GM21390 (cell line): ENCODE measurements around the gene VAV2.
"Not testable (repeated sequence)": the region's sequence is repeated elsewhere in the genome, so short reads cannot be mapped to it uniquely, and the experiment has no call there.

ENCODE experiments used
- ATAC-seq: cut with Tn5 transposase; IDR thresholded peaks from one replicate; pipeline ENCODE4 v1.9.1; 2021; ENCODE audit not compliant: unreplicated experiment

The VAV2 gene

DNA sequence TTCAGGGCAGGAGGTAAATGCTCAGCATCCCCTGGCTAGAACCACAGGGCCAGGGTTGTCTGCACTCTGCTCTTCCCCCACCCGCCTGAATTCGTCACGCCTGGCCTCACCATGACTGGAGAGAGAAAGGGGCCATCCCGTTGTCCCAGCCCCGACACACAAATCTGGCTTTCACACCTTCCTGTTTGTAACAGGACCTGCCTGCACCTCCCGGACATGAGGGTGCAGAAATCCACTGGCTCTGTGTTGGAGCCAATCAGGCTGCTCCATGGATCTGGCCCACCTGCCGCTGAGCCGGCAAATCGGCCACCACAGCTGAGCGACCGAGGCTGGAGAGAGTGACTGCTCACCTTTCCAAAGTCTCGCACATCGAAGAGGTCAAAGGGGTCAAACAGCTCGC, 53.4 kb downstream of the VAV2 start:
- ATAC-seq = no peak

DNA sequence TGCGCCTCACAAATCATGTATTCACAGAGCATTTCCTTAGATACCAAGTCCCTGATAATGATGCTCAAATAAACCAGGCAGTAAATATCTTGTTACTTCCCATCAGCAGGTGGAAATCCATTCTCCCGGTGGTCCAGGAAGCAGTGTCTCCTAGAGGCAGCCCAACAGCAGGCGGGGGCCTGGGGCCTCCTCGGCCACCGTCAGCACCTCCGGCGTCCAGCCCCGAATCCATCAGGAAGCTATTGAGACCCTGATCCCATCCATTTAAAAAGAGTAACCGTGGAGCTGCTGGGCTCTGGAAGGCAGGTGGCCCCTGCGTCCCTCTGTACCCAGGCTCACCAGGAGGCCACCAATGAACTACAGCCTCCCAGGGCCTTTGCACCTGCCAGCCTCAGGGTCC, 54.0 kb downstream of the VAV2 start:
- no peak for ATAC-seq

DNA sequence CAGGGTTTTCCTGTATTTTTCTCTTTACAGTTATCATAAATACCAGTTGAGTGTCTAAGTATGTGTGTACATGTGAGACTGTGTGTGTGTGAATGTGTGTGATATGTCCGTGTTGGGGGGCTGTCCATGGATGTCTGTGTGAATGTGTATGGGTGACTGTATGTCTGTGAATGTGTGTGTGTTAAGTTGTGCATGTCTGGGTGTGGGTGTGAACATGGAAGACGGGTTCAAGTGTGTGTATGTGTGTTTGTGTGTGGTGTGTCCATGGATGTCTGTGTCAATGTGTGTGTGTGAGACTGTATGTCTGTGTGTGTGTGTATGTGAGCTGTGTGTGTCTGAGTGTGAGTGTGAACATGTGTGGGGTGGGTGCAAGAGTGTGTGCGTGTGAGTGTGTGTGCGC, 55.0 kb downstream of the VAV2 start:
- ATAC-seq = no peak

DNA sequence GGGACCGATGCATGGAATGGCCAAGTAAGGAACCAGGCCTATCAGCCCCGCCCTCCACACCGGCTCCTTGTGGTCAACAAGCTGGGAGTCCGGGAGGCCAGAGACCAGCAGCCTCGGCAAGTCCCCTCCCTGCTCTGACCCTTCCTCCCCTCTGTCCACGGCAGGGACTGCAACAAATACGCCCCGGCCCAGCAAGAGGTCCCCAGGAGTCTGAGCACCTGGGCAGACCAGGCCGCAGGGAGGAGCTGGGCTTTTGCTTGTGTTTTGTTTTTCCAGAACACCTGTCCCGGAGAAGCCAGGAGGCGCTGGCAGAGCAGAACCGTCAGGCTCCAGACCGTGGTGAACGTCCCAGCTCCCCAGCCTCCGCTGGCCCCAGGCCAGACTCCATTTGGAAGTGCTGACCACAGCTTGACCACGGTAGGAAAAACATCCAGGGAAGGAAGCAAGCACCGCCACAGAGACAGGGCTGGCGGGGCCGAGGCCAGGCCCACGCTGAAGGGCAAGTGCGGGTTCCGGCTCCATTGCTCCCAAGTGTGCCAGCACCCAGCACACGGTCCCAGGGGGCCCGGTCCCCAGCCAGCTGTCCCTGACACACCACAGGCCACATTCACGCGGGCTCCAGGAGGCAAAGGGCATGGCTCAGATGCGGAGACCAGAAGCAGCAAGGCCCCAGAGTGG, 56.7 kb downstream of the VAV2 start:
- ATAC-seq = no peak

DNA sequence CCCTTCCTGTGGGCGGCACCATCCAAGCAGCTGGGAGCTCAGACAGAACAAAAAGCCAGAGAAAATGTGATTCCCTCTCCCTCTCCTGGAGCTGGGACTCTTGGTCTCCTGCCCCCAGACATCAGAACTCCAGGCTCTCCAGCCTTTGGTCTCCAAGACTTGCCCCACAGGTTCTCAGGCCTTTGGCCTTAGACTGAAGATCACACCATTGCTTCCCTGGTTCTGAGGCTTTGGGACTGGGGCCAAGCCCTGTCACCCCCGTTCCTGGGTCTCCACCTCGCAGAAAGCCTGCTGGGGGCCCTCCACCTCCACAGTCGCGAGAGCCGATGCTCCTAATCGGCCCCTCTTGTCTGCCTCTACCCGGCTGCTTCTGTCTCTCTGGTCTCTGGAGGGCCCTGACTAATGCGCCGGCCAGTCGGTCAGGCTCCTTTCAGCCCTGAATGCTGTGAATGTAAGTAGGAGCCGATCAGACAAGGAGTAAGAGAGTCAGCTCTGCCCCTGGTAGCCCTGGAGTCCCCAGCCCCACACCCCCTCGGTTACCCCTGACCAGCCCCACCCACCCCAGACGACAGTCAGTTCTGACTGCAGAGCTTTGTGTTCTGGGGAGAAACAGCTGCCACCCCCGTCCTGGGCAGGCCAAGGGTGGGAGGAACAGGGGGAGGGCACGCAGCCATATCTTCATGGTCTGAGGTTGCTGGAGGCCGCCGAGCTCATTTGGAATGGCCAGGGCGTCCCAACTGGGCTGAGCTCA, 57.5 kb downstream of the VAV2 start:
- ATAC-seq = no peak

DNA sequence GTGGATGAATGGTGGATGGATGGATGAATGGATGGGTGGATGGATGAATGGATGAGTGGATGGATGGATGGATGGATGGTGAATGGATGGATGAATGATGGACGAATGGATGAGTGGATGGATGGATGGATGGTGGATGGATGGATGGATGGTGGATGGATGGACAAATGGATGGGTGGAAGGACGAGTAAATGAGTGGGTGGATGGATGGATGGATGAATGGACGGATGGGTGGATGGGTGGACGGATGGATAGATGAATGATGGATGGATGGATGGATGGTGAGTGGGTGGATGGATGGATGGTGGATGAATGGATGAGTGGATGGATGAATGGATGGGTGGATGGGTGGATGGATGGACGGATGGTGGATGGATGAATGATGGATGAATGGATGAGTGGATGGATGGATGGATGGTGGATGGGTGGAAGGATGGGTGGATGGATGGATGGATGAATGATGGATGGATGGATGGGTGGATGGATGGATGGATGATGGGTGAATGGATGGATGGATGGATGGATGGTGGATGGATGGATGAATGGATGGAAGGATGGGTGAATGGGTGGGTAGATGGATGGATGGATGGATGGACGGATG, 58.6 kb downstream of the VAV2 start:
- ATAC-seq = no peak

DNA sequence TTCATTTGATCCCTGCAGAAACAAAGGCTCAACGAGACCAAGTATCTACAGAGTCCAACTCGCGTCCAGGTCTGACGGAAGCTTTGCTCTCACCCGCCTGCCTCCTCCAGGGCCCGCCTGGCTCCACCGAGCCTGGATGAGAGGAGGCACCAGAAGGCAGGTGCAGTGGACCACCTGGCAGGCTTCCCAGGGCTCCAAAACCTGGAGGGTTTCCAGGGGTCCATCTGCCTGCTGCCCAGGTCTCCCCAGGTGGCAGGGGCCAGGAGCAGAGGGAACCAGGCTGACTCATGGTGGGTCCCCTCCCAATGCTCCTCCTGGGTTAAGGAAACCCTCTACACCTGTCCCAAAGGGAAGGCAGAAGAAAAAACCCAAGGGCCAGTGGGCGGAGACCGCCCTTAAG, 59.5 kb downstream of the VAV2 start:
- no peak for ATAC-seq

DNA sequence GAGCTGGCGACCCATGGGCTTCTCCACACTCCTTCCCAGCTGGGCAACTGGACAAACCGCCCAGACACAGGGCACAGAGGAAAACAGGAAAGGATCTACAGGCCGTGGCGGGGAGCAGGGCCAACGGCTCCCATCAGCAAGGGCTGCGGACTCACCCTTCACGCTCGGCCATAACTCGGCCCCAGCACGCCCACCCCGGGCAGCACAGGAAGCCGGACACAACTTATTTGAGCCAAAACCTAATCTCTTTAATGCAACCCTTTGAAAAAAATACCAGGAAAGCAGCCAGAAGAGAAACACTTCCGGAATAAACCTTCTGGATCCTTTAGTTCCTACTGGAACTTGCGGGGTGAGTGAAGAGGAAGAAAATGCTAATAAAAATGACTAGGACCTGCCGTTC, 59.9 kb downstream of the VAV2 start:
- no peak for ATAC-seq

DNA sequence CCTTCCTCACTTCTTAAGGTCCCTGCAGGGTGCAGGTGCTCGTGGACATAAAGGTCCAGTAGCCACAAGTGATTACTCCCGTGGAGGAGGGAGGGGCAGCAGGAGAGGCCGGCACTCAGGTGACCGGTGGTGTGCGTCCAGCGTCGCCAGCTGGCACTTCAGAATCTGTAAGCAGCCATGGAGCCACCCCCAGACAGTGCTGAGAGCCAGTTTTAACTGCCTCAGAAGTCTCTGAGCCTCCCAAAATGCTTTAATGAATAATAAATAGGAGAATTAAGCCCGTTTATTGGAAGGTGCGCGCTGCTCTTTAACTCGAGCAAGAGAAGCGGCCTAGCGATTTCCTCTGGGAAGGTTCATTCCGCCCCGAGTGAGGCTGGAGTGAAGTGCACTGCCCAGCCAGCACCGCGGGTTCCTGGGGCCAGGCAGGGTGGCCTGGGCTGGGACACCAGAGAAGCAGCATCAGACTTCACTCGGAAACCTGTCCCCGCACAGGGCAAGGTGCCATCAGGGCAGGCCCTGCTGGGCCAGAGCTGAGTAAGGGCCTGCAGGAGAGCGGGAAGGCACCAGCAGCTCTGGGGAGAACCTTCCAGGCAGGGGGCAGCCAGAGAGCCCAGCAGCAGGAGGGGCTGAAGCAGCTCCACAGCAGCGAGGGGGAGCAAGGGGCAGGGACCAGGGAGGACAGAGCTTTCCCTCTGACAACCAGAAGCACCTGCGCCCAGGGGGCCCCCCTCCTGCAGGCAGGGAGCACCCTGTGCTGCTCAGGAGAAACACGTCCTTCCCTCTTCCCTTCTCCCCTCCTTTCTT, 61.2 kb downstream of the VAV2 start:
- no peak for ATAC-seq

DNA sequence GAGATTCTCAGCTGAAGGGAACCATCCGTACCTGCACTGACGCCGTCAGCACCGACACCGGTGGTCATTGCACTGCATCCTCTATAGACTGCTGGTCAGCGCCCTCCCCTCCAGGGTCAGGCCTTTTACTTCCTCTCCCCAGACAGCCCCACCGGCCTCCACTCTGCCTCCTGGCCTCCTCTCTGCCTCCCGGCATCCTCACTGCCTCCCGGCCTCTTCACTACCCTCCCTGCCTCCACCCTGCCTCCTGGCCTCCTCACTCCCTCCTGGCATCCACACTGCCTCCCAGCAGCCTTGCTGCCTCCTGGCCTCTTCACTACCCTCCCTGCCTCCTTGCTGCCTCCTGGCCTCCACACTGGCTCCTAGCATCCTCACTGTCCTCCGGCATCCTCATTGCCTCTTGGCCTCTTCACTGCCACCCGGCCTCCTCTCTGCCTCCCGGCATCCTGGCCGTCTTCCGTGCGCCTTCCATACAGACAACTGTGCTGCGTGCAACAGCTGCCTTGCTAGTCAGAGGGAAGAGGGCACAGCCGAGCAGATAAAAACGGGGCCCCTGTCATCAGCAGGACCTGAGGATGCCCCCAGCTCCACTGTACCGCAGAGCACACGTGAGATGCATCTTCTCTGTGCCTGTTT, 62.0 kb downstream of the VAV2 start:
- ATAC-seq = no peak

DNA sequence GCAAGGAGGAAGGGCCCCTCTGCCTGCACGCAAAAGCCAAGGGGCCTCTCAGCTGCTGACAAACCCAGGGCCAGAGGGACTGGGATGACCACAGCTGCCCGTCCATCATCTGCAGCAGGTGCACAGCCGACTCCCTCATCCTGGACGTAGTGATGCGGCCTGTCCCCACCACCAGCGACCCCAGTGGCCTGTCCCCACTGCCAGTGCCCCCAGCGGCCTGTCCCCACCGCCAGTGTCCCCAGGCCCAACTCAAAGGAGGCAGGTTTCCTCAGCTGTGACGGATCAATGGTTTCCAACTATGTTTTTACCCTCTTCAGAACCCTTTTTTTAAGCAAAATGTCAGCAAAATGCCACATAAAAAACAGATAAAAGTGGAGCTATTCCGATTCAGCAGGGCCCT, 62.5 kb downstream of the VAV2 start:
- ATAC-seq = no peak

DNA sequence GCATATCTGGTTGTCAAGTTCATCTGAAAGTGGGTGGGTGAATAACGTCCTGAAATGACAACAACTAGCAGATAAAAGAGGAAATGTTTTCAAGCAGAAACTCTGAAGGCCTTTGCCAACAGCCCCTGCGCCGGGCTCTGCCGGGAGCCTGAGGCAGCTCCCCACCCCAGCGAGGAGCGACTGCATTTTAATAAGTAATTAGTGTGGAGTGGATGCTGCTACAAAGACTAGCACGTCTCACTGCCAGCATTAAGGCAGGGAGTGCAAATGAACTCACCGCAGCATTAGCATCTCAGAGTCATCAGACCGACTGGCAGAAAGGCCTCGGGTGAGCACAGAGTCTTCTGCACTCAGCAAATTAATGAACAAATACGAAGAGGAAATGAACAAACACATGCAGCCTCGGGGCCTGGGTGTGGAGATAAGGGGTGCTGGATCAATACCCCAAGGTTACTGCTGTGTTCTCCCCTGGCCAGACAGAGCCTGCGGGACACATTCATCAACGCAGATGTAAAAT, 63.8 kb downstream of the VAV2 start:
- ATAC-seq = no peak

DNA sequence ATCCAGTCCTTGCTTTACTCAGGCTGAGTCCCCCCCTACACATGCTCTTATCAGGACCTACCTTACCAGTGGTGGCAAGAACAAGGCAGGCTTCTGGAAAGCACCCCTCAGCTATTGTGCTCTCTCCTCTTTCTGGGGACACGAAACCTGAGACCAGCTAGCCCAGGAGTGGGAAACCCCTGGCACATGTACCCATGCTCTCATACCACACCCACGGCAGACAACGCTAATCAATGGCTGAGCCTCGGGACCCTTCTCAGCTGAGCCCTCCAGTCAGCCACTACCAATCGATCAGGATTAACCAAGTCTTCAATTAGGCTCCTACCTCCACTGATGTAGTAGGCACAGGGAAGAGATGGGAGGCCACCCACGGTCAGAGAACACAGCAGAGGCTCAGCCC, 65.1 kb downstream of the VAV2 start:
- no peak for ATAC-seq

DNA sequence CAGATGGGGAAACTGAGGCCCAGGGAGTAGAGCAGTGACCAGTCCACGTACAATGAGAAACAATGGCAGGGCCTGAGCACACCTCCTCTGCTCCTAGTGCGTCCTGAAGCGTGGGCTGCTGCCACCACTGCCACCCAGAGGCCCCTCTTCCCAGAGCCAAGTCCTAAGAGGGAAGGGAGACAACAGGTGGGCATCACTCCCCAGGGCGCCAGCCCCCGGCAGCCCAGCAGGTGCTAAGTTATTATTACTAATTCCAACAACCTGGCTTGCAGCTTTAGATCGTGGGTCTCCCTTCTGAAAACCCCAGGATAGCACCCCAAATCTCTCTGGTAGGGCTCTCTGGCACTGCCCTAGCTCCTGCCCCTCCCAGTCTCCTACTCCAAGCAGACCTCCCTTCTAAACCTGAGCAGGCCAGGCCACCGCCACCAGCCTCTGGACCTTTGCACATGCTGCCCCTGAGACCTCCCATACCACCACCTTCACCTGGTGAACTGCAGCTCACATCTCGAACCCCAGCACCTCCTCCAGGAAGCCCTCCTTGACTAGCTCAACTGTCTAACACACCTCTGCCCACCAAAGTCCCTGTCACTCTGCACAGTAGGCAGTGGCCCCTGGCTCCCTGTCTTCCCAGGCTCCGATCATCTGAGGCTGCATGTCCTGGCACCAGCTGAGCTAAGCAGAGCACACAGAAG, 65.8 kb downstream of the VAV2 start:
- ATAC-seq = no peak

DNA sequence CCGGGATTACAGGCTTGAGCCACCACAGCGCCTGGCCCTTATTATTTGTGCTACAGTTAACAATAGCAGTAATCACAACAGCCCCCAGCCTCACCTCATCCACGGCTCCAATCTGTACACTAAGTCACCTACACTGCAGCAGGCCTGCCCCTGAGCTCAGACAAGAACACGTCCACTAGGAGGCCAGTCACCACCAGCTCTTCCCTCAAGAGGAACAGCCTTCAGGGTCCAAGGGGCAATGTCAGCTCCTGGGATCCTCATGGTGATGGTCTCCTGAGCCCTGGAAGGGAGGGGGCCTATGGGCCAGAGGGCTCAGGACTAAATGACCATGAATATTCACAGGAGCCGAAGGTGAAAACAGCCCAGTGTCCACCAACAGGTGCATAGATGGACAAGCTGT, 67.7 kb downstream of the VAV2 start:
- ATAC-seq = no peak

DNA sequence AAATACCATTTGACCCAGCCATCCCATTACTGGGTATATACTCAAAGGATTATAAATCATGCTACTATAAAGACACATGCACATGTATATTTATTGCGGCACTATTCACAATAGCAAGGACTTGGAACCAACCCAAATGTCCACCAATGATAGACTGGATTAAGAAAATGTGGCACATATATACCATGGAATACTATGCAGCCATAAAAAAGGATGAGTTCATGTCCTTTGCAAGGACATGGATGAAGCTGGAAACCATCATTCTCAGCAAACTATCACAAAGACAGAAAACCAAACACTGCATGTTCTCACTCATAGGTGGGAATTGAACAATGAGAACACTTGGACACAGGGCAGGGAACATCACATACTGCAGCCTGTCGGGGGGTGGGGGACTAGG, 68.5 kb downstream of the VAV2 start:
- not testable (repeated sequence) for ATAC-seq

DNA sequence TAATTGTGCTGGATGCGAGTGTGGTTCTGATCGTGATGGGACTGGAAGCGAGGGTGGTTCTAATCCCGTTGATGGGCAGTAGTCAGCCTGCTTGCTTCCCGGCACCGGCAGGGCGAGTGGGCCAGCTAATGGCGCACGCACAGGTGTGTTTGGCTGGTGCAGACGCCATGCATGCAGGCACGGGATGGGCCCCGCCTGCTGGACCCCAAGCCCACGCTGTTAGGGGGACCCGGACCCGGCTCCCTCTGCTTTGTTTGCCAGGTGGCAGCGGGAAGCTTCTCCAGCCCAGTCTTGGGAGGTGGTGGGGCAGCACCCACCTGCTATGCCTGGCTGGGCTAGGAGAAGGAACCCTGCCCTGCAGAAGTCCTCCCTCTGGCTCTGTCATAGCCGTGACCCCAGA, 70.3 kb downstream of the VAV2 start:
- ATAC-seq = no peak

DNA sequence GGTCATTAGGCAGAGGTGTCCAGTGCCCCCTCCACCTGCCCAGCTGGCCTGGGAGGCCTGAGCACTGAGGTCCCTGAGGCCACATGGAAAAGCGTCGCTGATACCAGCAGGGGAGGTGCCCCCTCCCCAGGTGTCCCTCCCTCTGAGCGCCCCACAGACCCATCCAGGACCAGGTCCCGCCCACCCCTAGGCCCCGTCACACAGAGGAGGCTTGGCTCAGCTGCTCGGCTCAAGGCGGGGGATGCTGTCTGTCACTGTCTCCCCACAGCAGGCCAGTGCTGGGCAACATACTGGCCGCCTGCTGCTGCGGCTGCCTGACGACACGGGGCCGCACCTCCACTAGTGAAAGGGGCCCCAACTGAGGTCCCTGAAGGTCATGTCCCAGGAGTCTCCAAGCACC, 71.7 kb downstream of the VAV2 start:
- ATAC-seq = no peak

DNA sequence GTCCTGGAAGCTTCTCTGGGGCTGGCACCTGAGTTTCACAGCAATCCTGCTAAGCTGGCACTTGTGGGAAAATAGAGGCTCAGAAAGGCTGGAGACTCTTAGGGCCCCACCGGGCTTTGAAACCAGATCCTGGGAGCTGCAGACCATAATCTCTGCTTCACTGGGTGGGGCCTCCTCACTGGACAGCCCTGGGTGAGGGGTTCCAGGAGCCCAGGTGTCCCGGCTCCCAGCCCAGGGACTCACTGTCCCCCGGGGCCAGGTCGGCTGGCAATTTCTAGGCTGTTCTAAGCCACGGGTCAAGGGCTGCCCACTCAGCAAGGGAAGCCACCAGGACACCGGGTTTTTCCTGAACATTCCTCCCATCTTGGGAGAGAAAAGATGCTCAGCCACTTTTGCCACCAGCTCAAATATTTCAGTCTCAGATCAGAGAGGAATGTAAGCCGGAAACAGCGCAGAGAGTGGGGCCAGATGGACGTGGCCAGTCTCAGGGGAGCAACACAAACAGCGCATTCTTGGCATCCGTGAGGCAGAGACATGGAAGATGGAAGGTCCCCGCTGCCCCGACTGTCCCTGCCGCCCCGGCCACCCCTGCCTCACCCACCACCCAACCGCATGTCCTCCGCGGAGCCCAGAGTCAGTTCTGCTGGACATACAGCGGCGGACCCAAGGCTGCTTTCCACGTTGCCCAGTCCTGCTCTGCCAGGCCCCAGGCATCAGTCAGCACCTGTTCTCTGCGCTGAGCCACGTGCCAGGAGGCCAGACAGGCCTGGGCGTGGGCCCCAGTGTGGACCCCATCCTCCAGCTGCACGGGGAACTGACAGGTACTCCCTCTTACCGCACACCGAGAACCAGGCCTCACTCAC, 72.6 kb downstream of the VAV2 start:
- ATAC-seq = no peak
